ENCODE results near the gene TPRN. TPM values are rescaled to one million over a fixed set of nuclear protein-coding genes. Genes with fewer than 3 reads are reported as not detected.

TPRN gene
- polyA plus RNA-seq, 1 of the 3 experiments (the other 2 are of a cell fraction): 5.2 TPM

DNA sequence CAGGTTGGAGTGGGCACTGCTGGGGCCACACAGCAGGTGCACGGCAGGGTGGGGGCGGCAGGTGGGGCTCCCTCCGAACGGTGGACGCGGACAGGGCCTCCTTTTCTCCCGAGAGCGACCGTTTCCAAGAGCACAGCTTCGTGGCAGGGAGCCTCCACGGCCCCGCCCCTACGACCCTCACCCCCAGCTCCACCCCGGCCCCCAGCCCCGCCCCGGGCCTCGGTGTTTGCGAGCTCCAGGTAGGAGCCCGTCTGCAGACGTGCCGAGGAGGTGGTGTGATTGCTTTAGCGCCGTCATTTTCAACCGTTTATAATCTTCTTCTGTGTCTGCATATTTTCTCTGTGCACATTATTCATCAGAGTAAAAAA is 52.8 kb downstream of the TPRN start:
- H3K27ac ChIP-seq (ENCODE audit: low read depth in 2 of 2, low read length in 1 of 2): no peak overlapping the region
- no peaks in the 10 kb centered on the region for H4K20me1 ChIP-seq (ENCODE audit: insufficient read depth)
- TF ChIP-seq SIN3A (IDR thresholded peaks at IDR 0.05; ENCODE audit: borderline replicate concordance, low read depth, low read length): no peak
- TF ChIP-seq, protein P1, sequence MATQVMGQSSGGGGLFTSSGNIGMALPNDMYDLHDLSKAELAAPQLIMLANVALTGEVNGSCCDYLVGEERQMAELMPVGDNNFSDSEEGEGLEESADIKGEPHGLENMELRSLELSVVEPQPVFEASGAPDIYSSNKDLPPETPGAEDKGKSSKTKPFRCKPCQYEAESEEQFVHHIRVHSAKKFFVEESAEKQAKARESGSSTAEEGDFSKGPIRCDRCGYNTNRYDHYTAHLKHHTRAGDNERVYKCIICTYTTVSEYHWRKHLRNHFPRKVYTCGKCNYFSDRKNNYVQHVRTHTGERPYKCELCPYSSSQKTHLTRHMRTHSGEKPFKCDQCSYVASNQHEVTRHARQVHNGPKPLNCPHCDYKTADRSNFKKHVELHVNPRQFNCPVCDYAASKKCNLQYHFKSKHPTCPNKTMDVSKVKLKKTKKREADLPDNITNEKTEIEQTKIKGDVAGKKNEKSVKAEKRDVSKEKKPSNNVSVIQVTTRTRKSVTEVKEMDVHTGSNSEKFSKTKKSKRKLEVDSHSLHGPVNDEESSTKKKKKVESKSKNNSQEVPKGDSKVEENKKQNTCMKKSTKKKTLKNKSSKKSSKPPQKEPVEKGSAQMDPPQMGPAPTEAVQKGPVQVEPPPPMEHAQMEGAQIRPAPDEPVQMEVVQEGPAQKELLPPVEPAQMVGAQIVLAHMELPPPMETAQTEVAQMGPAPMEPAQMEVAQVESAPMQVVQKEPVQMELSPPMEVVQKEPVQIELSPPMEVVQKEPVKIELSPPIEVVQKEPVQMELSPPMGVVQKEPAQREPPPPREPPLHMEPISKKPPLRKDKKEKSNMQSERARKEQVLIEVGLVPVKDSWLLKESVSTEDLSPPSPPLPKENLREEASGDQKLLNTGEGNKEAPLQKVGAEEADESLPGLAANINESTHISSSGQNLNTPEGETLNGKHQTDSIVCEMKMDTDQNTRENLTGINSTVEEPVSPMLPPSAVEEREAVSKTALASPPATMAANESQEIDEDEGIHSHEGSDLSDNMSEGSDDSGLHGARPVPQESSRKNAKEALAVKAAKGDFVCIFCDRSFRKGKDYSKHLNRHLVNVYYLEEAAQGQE (IDR thresholded peaks at IDR 0.05; ENCODE audit: low read depth, low read length): no peak
- no peak for TF ChIP-seq CHD2 (IDR thresholded peaks at IDR 0.05; ENCODE audit: low read length, partially characterized antibody)
- TF ChIP-seq, protein P2, sequence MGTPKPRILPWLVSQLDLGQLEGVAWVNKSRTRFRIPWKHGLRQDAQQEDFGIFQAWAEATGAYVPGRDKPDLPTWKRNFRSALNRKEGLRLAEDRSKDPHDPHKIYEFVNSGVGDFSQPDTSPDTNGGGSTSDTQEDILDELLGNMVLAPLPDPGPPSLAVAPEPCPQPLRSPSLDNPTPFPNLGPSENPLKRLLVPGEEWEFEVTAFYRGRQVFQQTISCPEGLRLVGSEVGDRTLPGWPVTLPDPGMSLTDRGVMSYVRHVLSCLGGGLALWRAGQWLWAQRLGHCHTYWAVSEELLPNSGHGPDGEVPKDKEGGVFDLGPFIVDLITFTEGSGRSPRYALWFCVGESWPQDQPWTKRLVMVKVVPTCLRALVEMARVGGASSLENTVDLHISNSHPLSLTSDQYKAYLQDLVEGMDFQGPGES (IDR thresholded peaks at IDR 0.05; ENCODE audit: low read depth, low read length): no peak
- no peak for TF ChIP-seq FOXJ3 (CRISPR knock-in tag; IDR thresholded peaks at IDR 0.05)
- no peak for TF ChIP-seq RAD21 (IDR thresholded peaks at IDR 0.05; ENCODE audit: low read length)
- TF ChIP-seq FOXM1 (IDR thresholded peaks at IDR 0.05; ENCODE audit: low read depth): no peak
- no peak for TF ChIP-seq TCF12 (IDR thresholded peaks at IDR 0.05)
- TF ChIP-seq EZH2phosphoT487 (IDR thresholded peaks at IDR 0.05; ENCODE audit: borderline replicate concordance, low read depth): no peak
- TF ChIP-seq, protein P3, sequence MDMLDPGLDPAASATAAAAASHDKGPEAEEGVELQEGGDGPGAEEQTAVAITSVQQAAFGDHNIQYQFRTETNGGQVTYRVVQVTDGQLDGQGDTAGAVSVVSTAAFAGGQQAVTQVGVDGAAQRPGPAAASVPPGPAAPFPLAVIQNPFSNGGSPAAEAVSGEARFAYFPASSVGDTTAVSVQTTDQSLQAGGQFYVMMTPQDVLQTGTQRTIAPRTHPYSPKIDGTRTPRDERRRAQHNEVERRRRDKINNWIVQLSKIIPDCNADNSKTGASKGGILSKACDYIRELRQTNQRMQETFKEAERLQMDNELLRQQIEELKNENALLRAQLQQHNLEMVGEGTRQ (IDR thresholded peaks at IDR 0.05; ENCODE audit: borderline replicate concordance, low read depth, low read length): no peak
- TF ChIP-seq, protein P4, sequence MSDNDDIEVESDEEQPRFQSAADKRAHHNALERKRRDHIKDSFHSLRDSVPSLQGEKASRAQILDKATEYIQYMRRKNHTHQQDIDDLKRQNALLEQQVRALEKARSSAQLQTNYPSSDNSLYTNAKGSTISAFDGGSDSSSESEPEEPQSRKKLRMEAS (IDR thresholded peaks at IDR 0.05; ENCODE audit: low read depth): no peak
- no peak for TF ChIP-seq MXI1 (IDR thresholded peaks at IDR 0.05; ENCODE audit: low read depth, low read length)
- no peaks in the 10 kb centered on the region for H3K79me2 ChIP-seq (ENCODE audit: insufficient read depth)
- no peak for DNase-seq
- ChIA-PET CTCF (no interaction called here), POLR2A (interaction anchor here (1.5 kb wide), 1 partner anchor 8 kb away, joined by 3 read pairs; the partner anchor contains the start of gene GRIN1)
- no peak overlapping the region for H3K4me3 ChIP-seq (ENCODE audit: low read depth in 2 of 2, low read length in 1 of 2)
- WGBS (ENCODE audit: low lambda C conversion rate): 74% methylated on average over 23 of the region's 24 CpGs
- no peak overlapping the region for H2AFZ ChIP-seq (ENCODE audit: low read depth)
- no peaks in the 10 kb centered on the region for H3K9me2 ChIP-seq
- no peak overlapping the region for H3K4me2 ChIP-seq
- no peaks in the 10 kb centered on the region for H3K4me1 ChIP-seq (ENCODE audit: control insufficient read depth in 1 of 2, insufficient read depth in 2 of 2, low read depth in 1 of 2, low read length in 1 of 2)
- H3K36me3 ChIP-seq (replicated peaks in 1 of 2; ENCODE audit: control insufficient read depth in 1 of 2, insufficient read depth in 2 of 2, low read length in 1 of 2): no peaks in the 10 kb centered on the region
- no peaks in the 10 kb centered on the region for H3F3A ChIP-seq (replicated peaks; ENCODE audit: insufficient read depth)
- no peaks in the 10 kb centered on the region for H3K27me3 ChIP-seq (ENCODE audit: insufficient read depth)
- no peaks in the 10 kb centered on the region for H3K9me3 ChIP-seq
- H3K9ac ChIP-seq: no peak overlapping the region
